ENCODE results near the gene TP73.

GRCh38 chr1:3772027-3772714, 119.9 kb downstream of the TP73 start:
- TF ChIP-seq EZH2 (IDR thresholded peaks at IDR 0.05; ENCODE audit: insufficient read depth, poor library complexity, severe bottlenecking) (no peak), EZH2phosphoT487 (IDR thresholded peaks at IDR 0.05; ENCODE audit: insufficient read depth, low read depth) (no peak)

Data from GM23248 (cell line).